GM19025 (cell line): Measurements from ENCODE around the gene MXD3.
"Not testable (repeated sequence)": the region's sequence is repeated elsewhere in the genome, so short reads cannot be mapped to it uniquely, and the experiment has no call there.

Experiments used
- ATAC-seq: cut with Tn5 transposase; IDR thresholded peaks from one replicate; pipeline ENCODE4 v1.9.1; 2021; ENCODE audit warnings: mild to moderate bottlenecking, low read depth, moderate library complexity; ENCODE audit not compliant: unreplicated experiment

MXD3 gene

DNA sequence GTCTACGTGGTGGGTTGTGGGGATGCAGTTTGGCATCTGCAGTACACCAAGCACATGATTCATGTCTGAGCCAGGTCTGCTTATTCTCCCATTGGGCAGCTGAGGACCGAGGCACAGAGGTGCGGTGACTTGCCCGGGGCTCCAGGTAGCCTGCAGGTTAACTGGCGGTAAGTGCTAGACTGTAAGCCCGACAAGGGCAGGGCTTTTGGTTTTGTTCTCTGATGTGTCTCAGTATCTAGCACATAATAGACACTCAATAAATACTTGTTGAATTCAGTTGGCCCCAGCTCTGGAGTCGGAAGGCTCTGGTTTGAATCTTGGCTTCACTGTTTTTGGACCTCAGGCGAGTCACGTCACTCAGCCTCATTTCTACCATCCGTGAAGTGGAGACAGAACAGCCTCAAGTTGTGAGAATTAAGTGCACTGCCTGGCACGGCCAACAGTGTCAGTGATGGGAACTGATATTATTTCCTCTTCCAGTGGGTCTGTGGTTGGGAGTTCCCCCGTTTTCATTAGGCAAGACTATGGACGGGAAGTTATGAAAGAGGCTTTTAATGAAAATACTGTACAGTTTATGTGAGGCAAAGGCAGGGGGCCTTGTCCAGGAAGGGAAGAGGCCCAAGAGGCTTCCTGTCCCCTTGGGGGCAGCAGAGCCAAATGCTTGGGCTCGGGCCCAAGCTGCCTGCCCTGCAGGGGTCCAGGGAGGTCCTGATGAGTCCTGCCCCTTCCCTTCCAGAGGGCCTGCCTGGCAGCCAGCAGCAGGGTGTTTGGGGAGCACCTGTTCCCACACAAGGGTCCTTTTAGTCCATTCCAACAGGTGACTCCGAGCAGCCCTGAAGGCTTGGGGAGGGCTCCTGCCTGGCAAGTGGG, 4.8 kb downstream of the MXD3 start:
- no peak for ATAC-seq

DNA sequence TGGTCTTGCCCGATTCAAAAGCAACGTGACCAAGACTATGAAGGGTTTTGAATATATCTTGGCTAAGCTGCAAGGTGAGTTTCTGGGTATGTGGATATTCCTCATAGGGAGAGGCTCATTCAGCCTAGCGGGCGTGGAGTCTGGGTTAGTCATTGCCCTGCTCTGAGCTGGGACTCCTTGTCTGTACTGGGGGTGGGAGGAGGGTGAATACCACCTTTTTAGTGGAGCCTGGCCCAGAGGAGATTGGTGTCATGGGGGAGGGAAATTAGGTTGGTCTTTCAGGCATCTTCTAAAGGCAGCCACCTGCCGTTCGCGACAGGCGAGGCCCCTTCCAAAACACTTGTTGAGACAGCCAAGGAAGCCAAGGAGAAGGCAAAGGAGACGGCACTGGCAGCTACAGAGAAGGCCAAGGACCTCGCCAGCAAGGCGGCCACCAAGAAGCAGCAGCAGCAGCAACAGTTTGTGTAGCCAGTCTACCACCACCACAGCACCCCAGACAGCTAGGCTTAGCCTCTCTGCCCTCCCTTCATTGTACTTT, 5.5 kb downstream of the MXD3 start:
- not testable (repeated sequence) for ATAC-seq

- ATAC-seq = no peak
These were observed 7.1 kb downstream of the MXD3 start for GRCh38 chr5:177304392-177305119.

DNA sequence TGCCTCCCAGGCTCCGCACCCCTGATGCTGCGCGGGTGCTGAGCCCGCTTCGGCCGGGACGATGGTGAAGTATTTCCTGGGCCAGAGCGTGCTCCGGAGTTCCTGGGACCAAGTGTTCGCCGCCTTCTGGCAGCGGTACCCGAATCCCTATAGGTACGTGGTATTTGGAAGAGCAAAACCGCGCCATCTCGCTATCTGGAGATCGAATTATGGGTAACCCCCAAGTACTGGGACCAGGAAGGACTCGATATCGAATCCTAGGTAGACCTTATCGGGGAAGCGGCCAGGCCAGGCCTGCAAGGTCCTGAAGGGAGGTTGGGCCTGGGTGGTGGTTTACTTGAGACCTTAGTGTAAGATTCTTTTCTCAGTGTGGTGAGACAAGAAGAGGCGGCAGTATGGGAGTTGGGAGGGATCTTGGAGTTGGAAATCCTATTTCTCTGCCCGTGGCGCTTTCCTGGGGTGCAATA, 7.7 kb downstream of the MXD3 start:
- peak; percentile 3 for ATAC-seq

- peak; percentile 57 for ATAC-seq
These were observed 8.4 kb downstream of the MXD3 start, which contains the start of the genes PRELID1 and RAB24 for GRCh38 chr5:177303121-177303924. PRELID1 (plus strand) TSS chr5:177303799; CDS start chr5:177303986, 187 bp downstream. RAB24 (minus strand) TSS chr5:177303719; CDS start chr5:177303288, 431 bp downstream.

DNA sequence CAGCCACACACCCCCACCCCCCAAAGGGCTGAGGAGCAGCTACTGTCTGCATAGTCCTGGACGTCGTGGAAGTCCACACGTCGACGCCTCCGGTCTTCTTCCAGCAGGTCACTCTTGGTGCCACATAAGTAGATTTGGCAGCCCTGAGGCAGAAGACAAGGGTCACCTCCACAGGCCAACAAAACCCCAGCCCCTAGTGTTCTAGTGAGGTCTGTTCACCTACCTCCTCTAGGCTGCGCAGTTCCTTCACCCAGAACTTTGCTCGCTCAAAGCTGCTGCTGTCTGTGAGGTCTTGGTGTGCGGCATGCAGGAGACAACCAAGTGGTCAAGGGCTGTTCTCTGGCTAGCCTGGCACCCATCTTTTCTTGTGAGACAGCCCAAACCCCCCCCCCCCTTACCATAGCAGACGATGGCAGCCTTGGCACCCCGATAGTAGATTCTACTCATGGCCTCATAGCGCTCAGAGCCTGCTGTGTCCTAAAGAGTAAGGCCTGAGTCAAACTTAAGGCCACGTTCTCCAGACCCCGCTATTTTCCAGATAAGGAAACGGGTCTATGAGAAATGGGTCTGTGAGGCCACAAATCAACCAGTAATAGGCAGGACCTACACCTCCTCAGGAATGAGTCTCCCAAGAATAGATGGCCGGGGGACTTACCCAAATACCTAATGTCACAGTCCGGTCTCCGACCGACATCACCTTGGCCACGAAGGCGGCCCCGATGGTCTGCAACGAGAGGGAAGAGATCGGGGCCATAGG, 9.2 kb downstream of the MXD3 start:
- no peak for ATAC-seq

DNA sequence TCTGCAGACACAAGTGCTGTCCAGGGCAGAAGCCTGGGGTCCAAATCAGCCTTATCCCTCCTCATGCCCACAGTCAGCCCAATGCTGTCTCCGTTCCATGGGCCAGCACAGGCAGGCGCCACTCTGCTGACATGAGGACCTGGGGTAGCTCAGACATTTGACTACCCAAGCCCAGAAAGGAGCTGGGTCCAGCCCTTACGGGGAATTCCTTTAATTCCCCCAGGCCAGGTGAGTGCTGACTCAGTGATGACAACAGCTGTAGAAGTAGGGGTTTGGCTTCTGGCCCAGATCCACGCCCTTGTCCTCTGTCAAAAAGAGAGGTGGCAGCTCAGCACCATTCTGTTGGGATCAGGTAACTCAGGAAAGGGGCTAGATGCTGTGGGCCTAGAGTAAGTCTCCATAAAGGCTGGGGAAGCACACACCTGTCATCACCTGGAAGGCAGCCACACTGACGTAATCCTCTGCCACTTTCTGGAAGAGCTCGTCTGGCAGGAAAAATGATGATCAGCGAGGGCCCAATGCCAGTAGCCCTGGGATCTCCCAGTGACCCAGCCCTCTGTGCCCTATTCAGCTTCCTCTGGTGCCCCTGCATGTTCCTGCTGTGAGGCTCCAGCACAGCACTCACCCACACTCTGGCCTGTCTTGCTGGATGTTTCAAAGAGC, 10.1 kb downstream of the MXD3 start:
- ATAC-seq = no peak

DNA sequence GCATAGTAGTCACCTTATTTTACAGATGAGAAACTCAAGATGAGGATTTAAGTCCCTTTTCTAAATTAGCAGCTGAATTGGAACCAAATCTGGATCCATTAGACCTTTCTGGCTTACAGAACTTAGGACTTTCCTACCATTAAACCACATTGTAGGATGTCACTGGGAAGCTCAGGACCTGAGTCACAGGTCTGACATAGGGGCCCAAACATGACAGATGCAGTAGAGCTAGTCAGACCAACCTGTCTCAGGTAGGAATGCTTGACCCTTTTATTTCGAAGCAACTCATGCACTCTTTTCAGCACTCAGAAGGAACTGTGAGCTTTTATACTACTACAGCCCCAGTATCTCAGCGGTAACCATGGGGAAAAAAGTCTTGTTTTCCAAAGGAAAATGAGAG, 10.7 kb downstream of the MXD3 start:
- no peak for ATAC-seq

DNA sequence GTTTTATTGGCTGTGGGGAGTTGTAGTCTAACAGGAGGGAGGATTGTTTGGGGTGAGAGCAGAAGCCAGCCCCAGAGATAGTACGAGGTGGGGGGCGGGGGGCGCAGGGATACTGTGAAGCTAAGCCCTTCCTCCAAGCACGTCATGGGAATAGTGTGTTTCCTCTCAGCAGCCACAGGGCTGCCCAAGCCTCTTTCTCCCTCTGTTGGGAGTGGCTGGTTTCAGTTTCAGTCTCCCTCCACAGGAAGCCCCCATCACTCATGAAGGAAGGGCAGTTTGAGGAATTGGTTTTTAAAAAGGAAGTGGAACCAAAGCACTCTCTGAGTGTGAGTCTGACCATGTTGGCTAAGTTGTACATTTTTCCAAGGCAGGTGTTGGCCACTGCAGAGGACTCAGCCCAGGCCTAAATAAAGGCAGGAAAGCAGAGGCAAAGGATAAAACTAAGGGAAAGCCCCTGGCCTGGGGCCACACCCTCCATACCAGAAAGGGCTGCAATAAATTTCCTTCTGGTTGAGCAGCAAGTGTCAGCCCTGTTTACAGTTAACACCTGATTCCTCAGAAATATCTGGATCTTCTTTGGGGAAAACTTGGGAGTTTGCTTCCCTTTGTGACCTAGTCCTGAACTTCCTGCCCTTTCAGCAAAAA, 11.3 kb downstream of the MXD3 start:
- ATAC-seq = peak; percentile 31

DNA sequence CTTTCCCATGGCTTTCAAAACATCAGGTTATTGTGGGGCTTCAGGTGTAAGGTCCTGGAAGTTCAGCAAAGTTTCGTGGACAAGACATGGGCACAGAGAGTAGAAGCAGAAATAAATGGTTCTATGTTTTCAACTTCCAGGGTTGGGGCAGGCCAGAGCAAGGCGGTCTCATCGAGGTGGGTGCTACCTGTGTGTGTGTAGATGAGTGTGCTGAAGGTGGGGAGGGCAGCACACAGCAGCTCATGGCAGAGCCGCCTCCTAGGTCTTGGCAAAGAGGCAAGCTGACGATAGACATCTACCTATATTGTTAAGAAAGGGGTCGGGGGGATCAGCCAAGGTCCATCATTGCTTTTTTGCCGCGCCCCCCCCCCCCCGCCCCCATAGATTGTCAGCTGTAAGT, 12.0 kb downstream of the MXD3 start:
- no peak for ATAC-seq

DNA sequence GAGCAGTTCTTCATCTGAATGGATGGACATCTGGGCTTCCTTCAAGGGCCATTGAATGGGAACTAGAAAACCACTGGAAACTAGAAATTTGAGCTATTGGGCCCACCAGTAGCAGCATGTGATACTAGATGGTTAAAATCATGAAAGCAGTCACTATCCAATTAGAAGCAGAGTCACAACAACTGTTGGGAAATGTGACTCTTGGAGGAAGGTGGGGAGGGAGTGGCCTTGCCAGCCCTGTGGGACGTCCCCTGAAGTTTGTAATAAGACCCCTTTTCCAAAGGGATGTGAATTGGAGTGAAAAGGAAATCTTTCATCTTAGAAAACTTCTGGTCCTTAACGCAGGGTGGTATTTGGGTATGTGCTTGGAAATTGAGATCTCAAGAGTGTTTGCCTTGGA, 13.8 kb downstream of the MXD3 start:
- ATAC-seq = no peak

GRCh38 chr5:177296581-177296980, 15.1 kb downstream of the MXD3 start:
- no peak for ATAC-seq

GRCh38 chr5:177295924-177296323, 15.8 kb downstream of the MXD3 start:
- ATAC-seq = no peak

- ATAC-seq = no peak
These were observed 17.1 kb downstream of the MXD3 start for GRCh38 chr5:177294632-177295031.

DNA sequence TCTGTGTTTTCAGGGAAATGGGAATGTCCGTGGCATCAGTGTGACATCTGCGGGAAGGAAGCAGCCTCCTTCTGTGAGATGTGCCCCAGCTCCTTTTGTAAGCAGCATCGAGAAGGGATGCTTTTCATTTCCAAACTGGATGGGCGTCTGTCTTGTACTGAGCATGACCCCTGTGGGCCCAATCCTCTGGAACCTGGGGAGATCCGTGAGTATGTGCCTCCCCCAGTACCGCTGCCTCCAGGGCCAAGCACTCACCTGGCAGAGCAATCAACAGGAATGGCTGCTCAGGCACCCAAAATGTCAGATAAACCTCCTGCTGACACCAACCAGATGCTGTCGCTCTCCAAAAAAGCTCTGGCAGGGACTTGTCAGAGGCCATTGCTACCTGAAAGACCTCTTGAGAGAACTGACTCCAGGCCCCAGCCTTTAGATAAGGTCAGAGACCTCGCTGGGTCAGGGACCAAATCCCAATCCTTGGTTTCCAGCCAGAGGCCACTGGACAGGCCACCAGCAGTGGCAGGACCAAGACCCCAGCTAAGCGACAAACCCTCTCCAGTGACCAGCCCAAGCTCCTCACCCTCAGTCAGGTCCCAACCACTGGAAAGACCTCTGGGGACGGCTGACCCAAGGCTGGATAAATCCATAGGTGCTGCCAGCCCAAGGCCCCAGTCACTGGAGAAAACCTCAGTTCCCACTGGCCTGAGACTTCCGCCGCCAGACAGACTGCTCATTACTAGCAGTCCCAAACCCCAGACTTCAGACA, 17.7 kb downstream of the MXD3 start:
- ATAC-seq = no peak

DNA sequence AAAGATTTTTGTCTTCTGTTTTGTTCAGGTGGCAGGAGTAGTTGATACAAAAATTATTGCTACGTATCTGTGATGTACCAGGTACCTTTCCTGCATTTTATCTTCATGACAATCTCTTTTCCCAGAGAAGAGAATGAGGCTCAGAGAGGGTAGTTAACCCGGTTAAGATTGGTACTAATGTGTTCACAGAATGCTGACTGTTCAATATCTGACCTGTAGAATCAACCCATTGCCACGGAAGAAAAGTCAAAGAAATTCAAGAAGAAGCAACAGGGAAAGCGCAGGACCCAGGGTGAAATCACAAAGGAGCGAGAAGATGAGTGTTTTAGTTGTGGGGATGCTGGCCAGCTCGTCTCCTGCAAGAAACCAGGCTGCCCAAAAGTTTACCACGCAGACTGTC, 20.0 kb downstream of the MXD3 start:
- no peak for ATAC-seq

- no peak for ATAC-seq
These were observed 20.7 kb downstream of the MXD3 start for GRCh38 chr5:177290816-177291596.
